Endothelial cell of umbilical vein (primary cell): ENCODE results near the gene TRAPPC2L. TPM values are rescaled to one million over a fixed set of nuclear protein-coding genes. Genes with fewer than 3 reads are reported as not detected.

Source experiments
- BruUV-seq: library from RNA; stranded (reverse); fragments of 400-500 nt; replicated peaks from 2 replicates; lab custom pipeline; 2021; lab: Mats Ljungman, UMichigan
- CTCF ChIA-PET: fragments of 300-600, 350-600 bp; sonication (Branson Sonifier 250); formaldehyde crosslinking; loops from one replicate; lab custom pipeline; 2021; ENCODE audit warnings: antibody characterized with exemption, inconsistent platforms; lab: Charles Lee
- POLR2A ChIA-PET: fragments of 300-600, 350-600 bp; sonication (Branson Sonifier 250); formaldehyde crosslinking; loops from one replicate; lab custom pipeline; 2021; ENCODE audit warnings: antibody characterized with exemption, inconsistent platforms; lab: Charles Lee
- DNase-seq: peaks from one replicate; pipeline ENCODE4 v3.0.0-alpha.2; 2011; ENCODE audit warnings: low read depth, low spot score
- FAIRE-seq: peaks from 2 replicates; lab custom pipeline; 2011; peaks lifted over from hg19 to GRCh38; lab: Jason Lieb, UNC
- H2AFZ ChIP-seq: 2 replicates; pipeline ENCODE4 v1.6.0; 2012; ENCODE audit warnings: low read depth, low read length, control low read depth, inconsistent platforms
- H3K27ac ChIP-seq: 2 replicates; pipeline ENCODE4 v1.5.1; 2011; ENCODE audit warnings: low read depth, mild to moderate bottlenecking, control low read depth, low read length, moderate library complexity; ENCODE audit not compliant: insufficient read depth
- H3K27me3 ChIP-seq, 2 experiments: 2 replicates each; pipeline versions ENCODE4 v1.6.0 to v1.6.1; 2011; ENCODE audit warnings: low read length in 2 of 2, mixed read lengths in 1 of 2; ENCODE audit not compliant: control insufficient read depth in 2 of 2, insufficient read depth in 2 of 2
- H3K36me3 ChIP-seq, 2 experiments: 2 replicates in 1 of 2; 3 replicates in 1 of 2; pipeline ENCODE4 v1.5.1; 2011; ENCODE audit warnings: low read length in 2 of 2, mild to moderate bottlenecking in 1 of 2, moderate library complexity in 1 of 2; ENCODE audit not compliant: control insufficient read depth in 2 of 2, insufficient read depth in 2 of 2; ENCODE audit errors: extremely low read depth in 1 of 2
- H3K4me1 ChIP-seq: 3 replicates; pipeline ENCODE4 v1.5.1; 2011; ENCODE audit warnings: mild to moderate bottlenecking, low read length; ENCODE audit not compliant: control insufficient read depth, insufficient read depth; ENCODE audit errors: extremely low read depth
- H3K4me2 ChIP-seq: 2 replicates; pipeline ENCODE4 v1.6.1; 2011; ENCODE audit warnings: low read length, control low read depth, mixed read lengths; ENCODE audit not compliant: insufficient read depth
- H3K4me3 ChIP-seq, 3 experiments: fragments of 200-600 bp in 1 of 3; sonication (generic), shearing (Covaris generic) in 1 of 3; replicated peaks in 1 of 3; 2 replicates each; pipeline ENCODE4 v1.5.1; 2011 to 2016; ENCODE audit warnings: control low read depth in 3 of 3, low read length in 3 of 3, mild to moderate bottlenecking in 2 of 3, inconsistent platforms in 1 of 3, low read depth in 1 of 3, moderate library complexity in 1 of 3; ENCODE audit not compliant: insufficient read depth in 1 of 3
- H3K79me2 ChIP-seq: 2 replicates; pipeline ENCODE4 v1.6.0; 2012; ENCODE audit warnings: low read length, inconsistent platforms; ENCODE audit not compliant: control insufficient read depth, insufficient read depth
- H3K9ac ChIP-seq: replicated peaks from 2 replicates; pipeline ENCODE3; 2011; ENCODE audit warnings: low read length, control low read depth; ENCODE audit not compliant: insufficient read depth; ENCODE audit errors: extremely low read depth
- H3K9me1 ChIP-seq: replicated peaks from 3 replicates; pipeline ENCODE4 v1.6.0; 2011; ENCODE audit warnings: mild to moderate bottlenecking, low read length; ENCODE audit not compliant: control insufficient read depth, insufficient read depth; ENCODE audit errors: extremely low read depth
- H3K9me3 ChIP-seq: replicated peaks from 2 replicates; pipeline ENCODE4 v1.5.1; 2012; ENCODE audit warnings: low read length, inconsistent platforms; ENCODE audit not compliant: control insufficient read depth, insufficient read depth
- H4K20me1 ChIP-seq: replicated peaks from 2 replicates; pipeline ENCODE3; 2011; ENCODE audit warnings: mild to moderate bottlenecking, low read length; ENCODE audit not compliant: control insufficient read depth, insufficient read depth; ENCODE audit errors: extremely low read depth
- EZH2 ChIP-seq: IDR thresholded peaks from 2 replicates; pipeline ENCODE4 v1.6.1; 2012; ENCODE audit warnings: borderline replicate concordance, low read depth, mild to moderate bottlenecking, moderate library complexity, low read length, inconsistent platforms; ENCODE audit not compliant: severe bottlenecking
- FOS ChIP-seq: IDR thresholded peaks from 2 replicates; pipeline ENCODE4 v1.6.1; 2011; ENCODE audit warnings: mild to moderate bottlenecking, low read length, moderate library complexity, borderline replicate concordance; ENCODE audit not compliant: insufficient read depth
- GATA2 ChIP-seq: IDR thresholded peaks from 2 replicates; pipeline ENCODE4 v1.7.0; 2011; ENCODE audit warnings: low read depth, mild to moderate bottlenecking, moderate library complexity, mixed read lengths, low read length; ENCODE audit not compliant: insufficient read length, insufficient read depth
- JUN ChIP-seq: IDR thresholded peaks from 2 replicates; pipeline ENCODE4 v1.6.1; 2011; ENCODE audit warnings: borderline replicate concordance, low read depth; ENCODE audit not compliant: insufficient read length, insufficient read depth
- MYC ChIP-seq: IDR thresholded peaks from one replicate; pipeline ENCODE4 v1.6.1; 2011; ENCODE audit warnings: mild to moderate bottlenecking, low read depth, low read length
- POLR2A ChIP-seq: IDR thresholded peaks from 2 replicates; pipeline ENCODE4 v1.6.1; 2012; ENCODE audit warnings: low read depth, mild to moderate bottlenecking, control low read depth, low read length
- POLR2AphosphoS5 ChIP-seq: IDR thresholded peaks from 2 replicates; pipeline ENCODE4 v1.6.1; 2012; ENCODE audit warnings: low read depth, mild to moderate bottlenecking, control low read depth, low read length, moderate library complexity; ENCODE audit not compliant: insufficient read depth
- dilution Hi-C: fragments of 300-500 bp; cut with MboI; formaldehyde crosslinking; loops from one replicate; pipeline ENCODE4 v1.15.0; 2019; ENCODE audit warnings: low sequenced_read_pairs; ENCODE audit not compliant: extremely low pct_ligation_motif_present
- intact Hi-C: fragments of 100-400 bp; cut with micrococcal nuclease; formaldehyde crosslinking; loops from one replicate; pipeline ENCODE4 v1.10.0; 2022
- polyA plus RNA-seq, 4 experiments: library from polyadenylated mRNA; depleted of rRNA in 3 of 4; stranded (reverse) in 3 of 4; unstranded in 1 of 4; fragments of >200 nt; gene quantifications; 2 replicates each; pipeline versions ENCODE4 v1.2.1 to v1.2.3, GENCODE V29; 2011 to 2012; ENCODE audit warnings: missing spikeins in 1 of 4
- total RNA-seq: library from RNA; stranded (reverse); gene quantifications from 2 replicates; pipeline ENCODE4 v1.2.3, GENCODE V29; 2021
- TF ChIP-seq, protein P1 (sequence below): IDR thresholded peaks from 2 replicates; pipeline ENCODE4 v1.6.1; 2011; ENCODE audit not compliant: insufficient read depth, insufficient read length
- TF ChIP-seq, protein P2 (sequence below), 2 donors: IDR thresholded peaks; 1 replicate in 1 of 2; 2 replicates in 1 of 2; pipeline ENCODE4 v1.5.1; 2011; ENCODE audit warnings: low read length in 2 of 2, mild to moderate bottlenecking in 2 of 2, moderate library complexity in 2 of 2, control low read depth in 1 of 2, inconsistent platforms in 1 of 2, low read depth in 1 of 2; ENCODE audit not compliant: insufficient read depth in 1 of 2; ENCODE audit errors: extremely low read depth in 1 of 2

Gene TRAPPC2L
- total and polyA plus RNA-seq, 2 donors (not counting 3 experiments of a cell fraction or from before 2014, with no cell fraction given), result 61.9 to 131 TPM

DNA sequence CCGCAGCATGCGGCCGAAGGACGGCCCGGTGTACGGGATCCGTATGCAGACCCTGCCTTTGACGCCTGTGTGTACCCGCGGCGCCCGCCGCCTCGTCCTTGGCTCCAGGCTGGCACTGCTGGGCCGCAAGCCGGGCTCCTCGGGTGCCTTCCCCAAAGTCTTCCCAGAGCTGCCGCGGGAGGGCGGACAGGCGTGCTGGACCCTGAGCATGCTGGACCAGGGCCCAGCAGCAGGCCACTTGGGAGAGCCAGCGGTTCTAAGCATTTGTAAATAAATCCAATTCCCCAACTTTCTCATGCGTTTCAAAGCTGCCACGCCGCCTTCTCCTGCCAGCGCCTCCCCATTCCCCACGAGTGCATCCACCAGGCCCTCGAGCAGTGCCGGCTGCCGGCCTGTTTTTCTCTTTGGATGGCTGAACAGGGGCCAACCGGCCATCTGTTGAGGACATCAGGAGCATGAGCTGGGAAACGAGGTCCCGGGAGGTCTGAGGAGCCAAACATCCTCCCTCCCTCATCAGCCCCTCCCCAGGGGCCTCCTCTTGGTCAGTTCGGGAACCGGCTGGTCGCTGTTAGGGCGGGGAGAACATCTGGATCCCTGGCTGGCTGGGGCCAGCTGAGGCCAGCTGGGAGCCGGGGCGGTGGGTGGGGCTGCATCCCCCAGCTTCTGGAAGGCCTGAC lies 30.1 kb downstream of the TRAPPC2L start:
- no peaks in the 10 kb centered on the region for H3K79me2 ChIP-seq
- DNase-seq, result no peak
- H3K27ac ChIP-seq, result no peak overlapping the region
- H3K27me3 ChIP-seq, result no peaks in the 10 kb centered on the region
- H3K36me3 ChIP-seq, result no peaks in the 10 kb centered on the region
- dilution Hi-C loops, result no loop called here
- no peak overlapping the region for H3K4me3 ChIP-seq
- no peak overlapping the region for H3K4me2 ChIP-seq
- TF ChIP-seq EZH2, result no peak
- no peak for TF ChIP-seq GATA2
- no peak for TF ChIP-seq JUN
- no peak for TF ChIP-seq POLR2AphosphoS5
- TF ChIP-seq MYC, result no peak
- no peak for TF ChIP-seq POLR2A
- no peak for TF ChIP-seq FOS
- TF ChIP-seq, protein P1, sequence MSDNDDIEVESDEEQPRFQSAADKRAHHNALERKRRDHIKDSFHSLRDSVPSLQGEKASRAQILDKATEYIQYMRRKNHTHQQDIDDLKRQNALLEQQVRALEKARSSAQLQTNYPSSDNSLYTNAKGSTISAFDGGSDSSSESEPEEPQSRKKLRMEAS, result no peak
- TF ChIP-seq, protein P2, sequence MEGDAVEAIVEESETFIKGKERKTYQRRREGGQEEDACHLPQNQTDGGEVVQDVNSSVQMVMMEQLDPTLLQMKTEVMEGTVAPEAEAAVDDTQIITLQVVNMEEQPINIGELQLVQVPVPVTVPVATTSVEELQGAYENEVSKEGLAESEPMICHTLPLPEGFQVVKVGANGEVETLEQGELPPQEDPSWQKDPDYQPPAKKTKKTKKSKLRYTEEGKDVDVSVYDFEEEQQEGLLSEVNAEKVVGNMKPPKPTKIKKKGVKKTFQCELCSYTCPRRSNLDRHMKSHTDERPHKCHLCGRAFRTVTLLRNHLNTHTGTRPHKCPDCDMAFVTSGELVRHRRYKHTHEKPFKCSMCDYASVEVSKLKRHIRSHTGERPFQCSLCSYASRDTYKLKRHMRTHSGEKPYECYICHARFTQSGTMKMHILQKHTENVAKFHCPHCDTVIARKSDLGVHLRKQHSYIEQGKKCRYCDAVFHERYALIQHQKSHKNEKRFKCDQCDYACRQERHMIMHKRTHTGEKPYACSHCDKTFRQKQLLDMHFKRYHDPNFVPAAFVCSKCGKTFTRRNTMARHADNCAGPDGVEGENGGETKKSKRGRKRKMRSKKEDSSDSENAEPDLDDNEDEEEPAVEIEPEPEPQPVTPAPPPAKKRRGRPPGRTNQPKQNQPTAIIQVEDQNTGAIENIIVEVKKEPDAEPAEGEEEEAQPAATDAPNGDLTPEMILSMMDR (IDR thresholded peaks at IDR 0.05; ENCODE audit: extremely low read depth in 1 of 2, insufficient read depth in 1 of 2, low read depth in 1 of 2, low read length in 2 of 2), result no peak
- FAIRE-seq, result no peak
- H3K9ac ChIP-seq, result no peak overlapping the region
- CTCF ChIA-PET, result interaction anchor here (1.2 kb wide), 1 partner anchor 19 kb away, joined by 3 read pairs; no protein-coding TSS in a partner anchor
- BruUV-seq, result no TSS peak
- H3K9me1 ChIP-seq, result no peaks in the 10 kb centered on the region
- H2AFZ ChIP-seq, result no peak overlapping the region
- POLR2A ChIA-PET, result no interaction called here
- intact Hi-C loops, result no loop called here
- no peaks in the 10 kb centered on the region for H3K9me3 ChIP-seq
- no peaks in the 10 kb centered on the region for H4K20me1 ChIP-seq
- H3K4me1 ChIP-seq, result no peaks in the 10 kb centered on the region
